PFSK-1 (cell line): ENCODE results near the gene GPR176.

Source experiments
- POLR2AphosphoS5 ChIP-seq: IDR thresholded peaks from 2 replicates; pipeline ENCODE4 v1.6.1; 2012; ENCODE audit warnings: low read depth, mild to moderate bottlenecking, control low read depth, low read length, moderate library complexity
- REST ChIP-seq, 2 experiments: IDR thresholded peaks; 2 replicates each; pipeline versions ENCODE4 v1.6.1 to v1.8.0; 2011 to 2012; ENCODE audit warnings: low read depth in 2 of 2, low read length in 2 of 2, control low read depth in 1 of 2, inconsistent platforms in 1 of 2, mild to moderate bottlenecking in 1 of 2, moderate library complexity in 1 of 2; ENCODE audit not compliant: insufficient read depth in 1 of 2
- TAF1 ChIP-seq: IDR thresholded peaks from 2 replicates; pipeline ENCODE4 v1.6.1; 2012; ENCODE audit warnings: low read length, control low read depth, borderline replicate concordance; ENCODE audit not compliant: insufficient read depth

DNA sequence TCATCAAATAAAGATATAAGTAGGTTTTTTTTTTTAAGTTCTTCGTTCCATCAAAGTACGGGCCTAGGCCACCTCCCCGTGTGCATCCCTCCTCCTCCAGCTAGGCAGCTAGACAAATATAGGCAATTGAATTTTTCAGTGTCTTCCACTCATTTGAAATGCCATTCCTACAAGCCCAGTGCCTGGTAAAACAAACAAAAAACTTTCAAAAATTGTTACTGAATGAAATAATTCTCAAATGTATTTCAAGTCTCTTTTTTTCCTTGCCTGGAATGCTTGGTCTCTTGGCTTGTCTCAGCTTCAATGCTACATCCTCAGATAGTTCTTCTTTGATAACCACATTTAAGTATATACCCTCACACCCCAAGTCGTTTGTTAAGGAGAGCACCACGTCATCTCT, 17.6 kb upstream of the GPR176 start:
- TF ChIP-seq POLR2AphosphoS5: no peak
- TF ChIP-seq TAF1: no peak
- no peak for TF ChIP-seq REST (IDR thresholded peaks at IDR 0.05; ENCODE audit: insufficient read depth in 1 of 2, low read depth in 2 of 2, low read length in 2 of 2)
